WERI-Rb-1 (cell line): ENCODE measurements around the gene NFATC1.
"Not testable (repeated sequence)": the region's sequence is repeated elsewhere in the genome, so short reads cannot be mapped to it uniquely, and the experiment has no call there.

Experiments used
- DNase-seq: peaks from one replicate; pipeline ENCODE4 v3.0.0-alpha.2; 2020
- H3K27ac ChIP-seq: fragments of 250-450 bp; sonication (Bioruptor Pico); 2 replicates; pipeline ENCODE4 v1.5.1; 2020; ENCODE audit warnings: mild to moderate bottlenecking, moderate library complexity
- H3K27me3 ChIP-seq: fragments of 250-450 bp; sonication (Bioruptor Pico); 2 replicates; pipeline ENCODE4 v1.5.1; 2021; ENCODE audit warnings: mild to moderate bottlenecking, low read depth, moderate library complexity; ENCODE audit not compliant: insufficient read depth, severe bottlenecking
- H3K36me3 ChIP-seq: fragments of 250-450 bp; sonication (Bioruptor Pico); 2 replicates; pipeline ENCODE4 v1.5.1; 2020; ENCODE audit warnings: mild to moderate bottlenecking, moderate library complexity
- H3K4me3 ChIP-seq: 2 replicates; pipeline ENCODE4 v1.5.1; 2011; ENCODE audit warnings: low read depth, mild to moderate bottlenecking, control low read depth, low read length
- H3K9me3 ChIP-seq: fragments of 250-450 bp; sonication (Bioruptor Pico); 2 replicates; pipeline ENCODE4 v1.5.1; 2021; ENCODE audit warnings: mild to moderate bottlenecking, moderate library complexity; ENCODE audit not compliant: severe bottlenecking
- TF ChIP-seq, protein P1 (sequence below): IDR thresholded peaks from 2 replicates; pipeline ENCODE4 v1.5.1; 2011; ENCODE audit warnings: low read depth, mild to moderate bottlenecking, control low read depth, inconsistent platforms, low read length

Gene NFATC1

GRCh38 chr18:79479116-79479760 is 83.5 kb downstream of the NFATC1 start:
- no peak overlapping the region for H3K27ac ChIP-seq
- H3K36me3 ChIP-seq = 0 out of 2 replicates have a peak, but pooled peaks cover under 1% of the 10 kb centered on the region
- TF ChIP-seq, protein P1, sequence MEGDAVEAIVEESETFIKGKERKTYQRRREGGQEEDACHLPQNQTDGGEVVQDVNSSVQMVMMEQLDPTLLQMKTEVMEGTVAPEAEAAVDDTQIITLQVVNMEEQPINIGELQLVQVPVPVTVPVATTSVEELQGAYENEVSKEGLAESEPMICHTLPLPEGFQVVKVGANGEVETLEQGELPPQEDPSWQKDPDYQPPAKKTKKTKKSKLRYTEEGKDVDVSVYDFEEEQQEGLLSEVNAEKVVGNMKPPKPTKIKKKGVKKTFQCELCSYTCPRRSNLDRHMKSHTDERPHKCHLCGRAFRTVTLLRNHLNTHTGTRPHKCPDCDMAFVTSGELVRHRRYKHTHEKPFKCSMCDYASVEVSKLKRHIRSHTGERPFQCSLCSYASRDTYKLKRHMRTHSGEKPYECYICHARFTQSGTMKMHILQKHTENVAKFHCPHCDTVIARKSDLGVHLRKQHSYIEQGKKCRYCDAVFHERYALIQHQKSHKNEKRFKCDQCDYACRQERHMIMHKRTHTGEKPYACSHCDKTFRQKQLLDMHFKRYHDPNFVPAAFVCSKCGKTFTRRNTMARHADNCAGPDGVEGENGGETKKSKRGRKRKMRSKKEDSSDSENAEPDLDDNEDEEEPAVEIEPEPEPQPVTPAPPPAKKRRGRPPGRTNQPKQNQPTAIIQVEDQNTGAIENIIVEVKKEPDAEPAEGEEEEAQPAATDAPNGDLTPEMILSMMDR = no peak
- DNase-seq = no peak
- H3K4me3 ChIP-seq = no peak overlapping the region
- H3K9me3 ChIP-seq = no peaks in the 10 kb centered on the region
- H3K27me3 ChIP-seq = no peaks in the 10 kb centered on the region

DNA sequence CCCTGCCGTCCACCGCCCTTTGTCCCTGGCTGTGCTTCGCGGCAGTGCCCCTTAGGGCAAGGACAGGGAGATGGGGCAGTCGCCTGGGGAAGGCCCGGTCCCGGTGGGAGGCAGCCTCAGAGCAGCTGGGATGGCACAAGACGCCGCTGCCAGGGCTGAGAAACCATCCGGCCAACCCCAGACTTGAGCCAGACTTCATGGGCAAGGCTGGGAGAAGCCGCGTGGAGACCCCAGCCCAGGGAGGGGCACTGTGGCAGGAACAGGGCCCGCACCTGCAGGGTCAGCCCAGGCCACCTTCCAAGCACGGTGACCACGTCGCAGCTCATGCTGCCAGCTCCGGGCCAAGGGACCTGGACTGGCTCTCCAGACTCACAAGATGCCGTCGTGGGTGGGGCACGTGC is 84.0 kb downstream of the NFATC1 start:
- no peak overlapping the region for H3K4me3 ChIP-seq
- no peaks in the 10 kb centered on the region for H3K9me3 ChIP-seq

DNA sequence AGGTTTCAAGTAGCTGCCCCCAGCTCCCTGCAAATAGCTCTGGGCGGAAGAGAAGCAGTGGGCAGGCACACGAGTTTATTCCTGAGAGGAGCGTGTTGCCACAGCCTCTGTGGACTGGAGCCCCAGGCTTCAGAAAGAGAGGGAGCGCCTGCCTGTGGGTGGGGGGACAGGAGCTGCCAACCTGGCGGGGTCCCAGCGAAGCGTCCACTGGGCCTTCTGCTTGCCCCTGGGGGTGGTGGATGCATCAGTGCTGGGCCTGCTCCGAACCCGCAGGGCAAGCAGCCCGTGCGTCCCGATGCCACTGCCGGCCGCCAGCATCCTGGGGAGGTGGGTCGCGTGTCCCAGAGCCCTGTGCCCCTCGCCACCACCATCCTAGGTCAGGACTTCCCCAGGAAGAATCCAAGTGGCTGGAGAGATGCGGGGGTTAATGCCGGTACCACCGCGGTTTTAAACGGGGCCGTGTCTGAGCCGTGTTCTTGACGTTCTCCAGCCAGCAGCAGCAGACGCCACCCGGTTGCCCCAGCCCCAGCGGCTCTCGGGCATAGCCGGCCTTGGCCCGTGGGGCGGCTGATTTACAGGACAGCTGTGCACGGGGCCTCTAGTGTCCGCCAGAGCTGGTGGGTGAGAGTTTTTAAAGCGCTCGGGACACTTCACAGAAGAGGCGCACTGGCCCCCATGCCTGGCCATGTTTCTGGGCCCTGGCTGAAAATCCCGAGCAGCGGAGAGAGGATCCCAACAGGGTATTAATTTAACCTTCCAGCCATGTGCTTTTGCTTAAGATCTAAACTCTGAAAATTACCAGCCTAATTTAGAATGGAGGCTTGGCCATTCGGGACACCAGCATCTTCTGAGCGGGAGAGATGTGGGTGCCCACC is 84.7 kb downstream of the NFATC1 start:
- TF ChIP-seq, protein P1 = no peak
- Histone ChIP-seq H3K36me3 (0 out of 2 replicates have a peak, but pooled peaks cover 3% of the 10 kb centered on the region), H3K9me3 (no peaks in the 10 kb centered on the region), H3K27ac (no peak overlapping the region), H3K27me3 (no peaks in the 10 kb centered on the region), H3K4me3 (no peak overlapping the region)
- DNase-seq = no peak

More for the DNA sequence above, 84.0 kb downstream of the NFATC1 start:
- DNase-seq = no peak
- Histone ChIP-seq H3K36me3 (0 out of 2 replicates have a peak, but pooled peaks cover 3% of the 10 kb centered on the region), H3K27ac (no peak overlapping the region), H3K27me3 (no peaks in the 10 kb centered on the region)
- TF ChIP-seq, protein P1 = no peak

GRCh38 chr18:79481046-79481790 is 85.5 kb downstream of the NFATC1 start:
- no peaks in the 10 kb centered on the region for H3K9me3 ChIP-seq
- H3K36me3 ChIP-seq = peaks cover 4% of the 10 kb centered on the region
- no peaks in the 10 kb centered on the region for H3K27me3 ChIP-seq
- no peak overlapping the region for H3K27ac ChIP-seq
- TF ChIP-seq, protein P1 = no peak
- no peak overlapping the region for H3K4me3 ChIP-seq
- no peak for DNase-seq

DNA sequence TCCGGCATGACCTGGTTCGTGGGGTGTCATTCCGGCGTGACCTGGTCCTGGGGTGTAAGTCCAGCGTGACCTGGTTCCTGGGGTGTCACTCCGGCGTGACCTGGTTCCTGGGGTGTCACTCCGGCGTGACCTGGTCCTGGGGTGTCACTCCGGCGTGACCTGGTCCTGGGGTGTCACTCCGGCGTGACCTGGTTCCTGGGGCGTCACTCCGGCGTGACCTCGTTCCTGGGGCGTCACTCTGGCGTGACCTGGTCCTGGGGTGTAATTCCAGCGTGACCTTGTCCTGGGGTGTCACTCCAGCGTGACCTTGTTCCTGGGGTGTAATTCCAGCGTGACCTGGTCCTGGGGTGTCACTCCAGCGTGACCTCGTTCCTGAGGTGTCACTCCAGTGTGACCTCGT is 87.7 kb downstream of the NFATC1 start:
- not testable (repeated sequence) for DNase-seq, H3K9me3 ChIP-seq, H3K27me3 ChIP-seq, H3K27ac ChIP-seq, H3K4me3 ChIP-seq
- H3K36me3 ChIP-seq = peaks cover 24% of the 10 kb centered on the region
